Spleen (tissue), 11 donors: ENCODE measurements around the gene RSL24D1. TPM values are rescaled to one million over a fixed set of nuclear protein-coding genes. Genes with fewer than 3 reads are reported as not detected.

Experiments used
- DNase-seq: peaks from one replicate; pipeline ENCODE4 v3.0.0-alpha.2; 2020
- H3K27ac ChIP-seq, 8 donors: fragments of 200-600 bp; sonication (generic) in 7 of 8; 1 replicate in 4 of 8; 2 replicates in 4 of 8; pipeline versions ENCODE4 v1.5.0 to v1.8.0; 2016 to 2021; ENCODE audit warnings: inconsistent platforms in 4 of 8, mild to moderate bottlenecking in 4 of 8, moderate library complexity in 1 of 8
- H3K27me3 ChIP-seq, 7 donors: fragments of 200-600 bp; sonication (generic) in 6 of 7; replicated peaks in 1 of 7; 1 replicate in 4 of 7; 2 replicates in 3 of 7; pipeline versions ENCODE4 v1.5.0 to v1.8.0; 2016 to 2021; ENCODE audit warnings: inconsistent platforms in 3 of 7, mild to moderate bottlenecking in 1 of 7
- H3K36me3 ChIP-seq, 6 donors: fragments of 200-600 bp; sonication (generic) in 5 of 6; 1 replicate in 4 of 6; 2 replicates in 2 of 6; pipeline versions ENCODE4 v1.5.0 to v1.8.0; 2016 to 2021; ENCODE audit warnings: inconsistent platforms in 2 of 6
- H3K4me1 ChIP-seq, 6 donors: fragments of 200-600 bp; sonication (generic) in 5 of 6; 1 replicate in 3 of 6; 2 replicates in 3 of 6; pipeline versions ENCODE4 v1.5.0 to v1.8.0; 2016 to 2021; ENCODE audit warnings: inconsistent platforms in 3 of 6
- H3K4me3 ChIP-seq, 8 donors: fragments of 200-600 bp; sonication (generic) in 7 of 8; 1 replicate in 4 of 8; 2 replicates in 4 of 8; pipeline versions ENCODE4 v1.5.0 to v1.8.0; 2016 to 2021; ENCODE audit warnings: inconsistent platforms in 4 of 8, mild to moderate bottlenecking in 4 of 8, moderate library complexity in 2 of 8
- H3K9me3 ChIP-seq, 8 donors: fragments of 200-600 bp; sonication (generic) in 7 of 8; 1 replicate in 4 of 8; 2 replicates in 4 of 8; pipeline versions ENCODE4 v1.5.0 to v1.8.0; 2016 to 2021; ENCODE audit warnings: inconsistent platforms in 4 of 8
- CTCF ChIP-seq, 11 experiments: fragments of 200-600 bp in 7 of 11; fragments of 450-650 bp in 4 of 11; sonication (generic) in 4 of 11; IDR thresholded peaks in 8 of 11; conservative IDR thresholded peaks in 3 of 11; 1 replicate in 7 of 11; 2 replicates in 4 of 11; pipeline versions ENCODE4 v1.4.0 to v1.8.0; 2016 to 2021; ENCODE audit warnings: antibody characterized with exemption in 11 of 11, inconsistent platforms in 4 of 11, mild to moderate bottlenecking in 1 of 11
- POLR2A ChIP-seq, 3 donors: fragments of 450-650 bp; IDR thresholded peaks; one replicate each; pipeline ENCODE4 v1.5.1; 2017; ENCODE audit warnings: antibody characterized with exemption in 3 of 3, mild to moderate bottlenecking in 1 of 3
- POLR2AphosphoS5 ChIP-seq, 3 donors: sonication (generic); formaldehyde crosslinking; IDR thresholded peaks; one replicate each; pipeline ENCODE4 v1.5.1; 2017; ENCODE audit warnings: antibody characterized with exemption in 3 of 3
- WGBS, 5 donors: extraction: QIAGEN DNeasy Blood & Tissue Kit in 3 of 5; methylation state at CpG; one replicate each; pipeline versions ENCODE4 v1.1.5 to v1.1.7; 2013 to 2018; 5-methylcytosine and 5-hydroxymethylcytosine counted together
- intact Hi-C: fragments of 100-400 bp; cut with DNase I; formaldehyde crosslinking; loops from one replicate; pipeline ENCODE4 v1.15.0; 2023; ENCODE audit warnings: low total_unique reads
- polyA plus RNA-seq, 3 donors: library from polyadenylated mRNA; stranded (reverse); fragments of 200-250 nt; gene quantifications; one replicate each; pipeline ENCODE4 v1.2.1, GENCODE V29; 2013
- total RNA-seq, 7 donors: library from RNA; depleted of rRNA in 3 of 7; stranded (reverse); fragments of >200 nt in 3 of 7; fragmentation: NEBNext Ultra II Directional in 4 of 7; extraction: Animal tissue kit (Norgen Biotek cat#: 25700) in 4 of 7; gene quantifications; one replicate each; pipeline versions ENCODE4 v1.1.0 to v1.2.1, GENCODE V29; 2016 to 2021
- donor health status: healthy with polysubstance abuse.
- donor health status: DM: no; HTN: no; CAD: no; lungs with moderate emphysema.
- donor health status: DM: no; HTN: no; CAD: no.
- donor health status: Bipolar disorder and iron deficiency.
- donor health status: healthy.
- donor health status: DM: no; HTN: no; CAD: no.
- donor health status: DM: yes; HTN: yes; CAD: no.

RSL24D1 gene
- total and polyA plus RNA-seq, 10 donors: 43.7 to 103 (median 56.0) TPM

GRCh38 chr15:55194256-55194655 lies 2.5 kb downstream of the RSL24D1 start:
- no peak for TF ChIP-seq POLR2A (IDR thresholded peaks at IDR 0.05)
- TF ChIP-seq CTCF (IDR thresholded peaks at IDR 0.05 in 8 of 11, conservative IDR thresholded peaks at IDR 0.05 in 3 of 11): no peak
- TF ChIP-seq POLR2AphosphoS5 (IDR thresholded peaks at IDR 0.05): no peak
- H3K4me1 ChIP-seq: peaks cover 28 to 72% (median 44%) of the 10 kb centered on the region in 6 donors
- intact Hi-C loops: no loop called here
- peaks cover 0 to 38% (median 28%) of the 10 kb centered on the region in 6 donors for H3K36me3 ChIP-seq
- no peaks in the 10 kb centered on the region for H3K27me3 ChIP-seq
- DNase-seq: no peak
- H3K27ac ChIP-seq: no peak overlapping the region
- H3K4me3 ChIP-seq: no peak overlapping the region
- H3K9me3 ChIP-seq: peaks cover 0 to 3% (median 0%) of the 10 kb centered on the region in 8 donors

GRCh38 chr15:55186331-55186730 lies 10.4 kb downstream of the RSL24D1 start:
- Histone ChIP-seq H3K4me1 (peaks cover 0 to 37% (median 6%) of the 10 kb centered on the region in 6 donors), H3K27ac (no peak overlapping the region), H3K27me3 (no peaks in the 10 kb centered on the region), H3K36me3 (peaks cover 0 to 100% (median 69%) of the 10 kb centered on the region in 6 donors), H3K4me3 (no peak overlapping the region), H3K9me3 (no peaks in the 10 kb centered on the region)
- intact Hi-C loops: no loop called here
- TF ChIP-seq CTCF (IDR thresholded peaks at IDR 0.05 in 8 of 11, conservative IDR thresholded peaks at IDR 0.05 in 3 of 11) (no peak), POLR2A (IDR thresholded peaks at IDR 0.05) (no peak), POLR2AphosphoS5 (IDR thresholded peaks at IDR 0.05) (no peak)
- DNase-seq: no peak
- 62 to 78% (median 64%) methylated on average over 1 of the region's 1 CpG for WGBS, 5 donors

- H3K27ac ChIP-seq: no peak overlapping the region
- WGBS, 5 donors: 84 to 95% (median 89%) methylated on average over 2 of the region's 2 CpGs
- intact Hi-C loops: no loop called here
- no peak overlapping the region for H3K4me3 ChIP-seq
- H3K4me1 ChIP-seq: peaks cover 0 to 27% (median 6%) of the 10 kb centered on the region in 6 donors
- DNase-seq: no peak
- peaks cover 0 to 100% (median 69%) of the 10 kb centered on the region in 6 donors for H3K36me3 ChIP-seq
- TF ChIP-seq POLR2A (IDR thresholded peaks at IDR 0.05) (no peak), CTCF (IDR thresholded peaks at IDR 0.05 in 8 of 11, conservative IDR thresholded peaks at IDR 0.05 in 3 of 11) (no peak), POLR2AphosphoS5 (IDR thresholded peaks at IDR 0.05) (no peak)
- no peaks in the 10 kb centered on the region for H3K9me3 ChIP-seq
- no peaks in the 10 kb centered on the region for H3K27me3 ChIP-seq
These were observed 13.1 kb downstream of the RSL24D1 start for GRCh38 chr15:55183679-55184078.

GRCh38 chr15:55179141-55179540 lies 17.6 kb downstream of the RSL24D1 start:
- Histone ChIP-seq H3K27me3 (no peaks in the 10 kb centered on the region), H3K4me1 (no peaks in the 10 kb centered on the region), H3K36me3 (peaks cover 0 to 86% (median 56%) of the 10 kb centered on the region in 6 donors), H3K4me3 (no peak overlapping the region), H3K9me3 (no peaks in the 10 kb centered on the region), H3K27ac (no peak overlapping the region)
- intact Hi-C loops: no loop called here
- DNase-seq: no peak
- TF ChIP-seq CTCF (IDR thresholded peaks at IDR 0.05 in 8 of 11, conservative IDR thresholded peaks at IDR 0.05 in 3 of 11) (no peak), POLR2A (IDR thresholded peaks at IDR 0.05) (no peak), POLR2AphosphoS5 (IDR thresholded peaks at IDR 0.05) (no peak)
